ENCODE data around the gene C1orf105.
"Not testable (repeated sequence)": the region's sequence is repeated elsewhere in the genome, so short reads cannot be mapped to it uniquely, and the experiment has no call there.

Gene C1orf105, protein sequence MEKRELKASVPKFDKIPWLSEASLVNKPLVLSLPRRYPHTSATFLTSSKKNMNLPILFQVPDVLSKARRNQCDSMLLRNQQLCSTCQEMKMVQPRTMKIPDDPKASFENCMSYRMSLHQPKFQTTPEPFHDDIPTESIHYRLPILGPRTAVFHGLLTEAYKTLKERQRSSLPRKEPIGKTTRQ

DNA sequence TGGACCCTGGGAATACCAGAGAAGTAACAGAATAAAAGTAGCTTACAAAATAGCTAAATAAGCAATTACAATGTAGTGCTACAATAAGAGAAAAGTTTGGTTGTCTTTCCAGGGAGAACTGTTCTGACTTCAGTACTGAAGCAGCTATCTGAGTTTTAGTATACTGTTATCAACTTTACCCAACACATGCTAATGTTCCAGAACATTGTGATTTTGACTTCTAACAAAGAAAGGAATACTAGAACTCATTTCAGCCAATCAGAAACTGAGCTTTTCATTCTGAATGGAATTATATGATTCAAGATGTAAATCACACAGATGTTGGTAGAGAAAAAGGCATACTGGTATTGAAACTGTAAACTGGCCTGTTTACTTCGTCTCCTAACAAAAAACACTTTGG is at the start of gene C1orf105:
Gene C1orf105 (plus strand): TSS at position 301 of the 400 bp plus-strand sequence. CDS start 201 bp downstream, outside the sequence.
- no peak for DNase-seq (ENCODE audit: low spot score)

DNA sequence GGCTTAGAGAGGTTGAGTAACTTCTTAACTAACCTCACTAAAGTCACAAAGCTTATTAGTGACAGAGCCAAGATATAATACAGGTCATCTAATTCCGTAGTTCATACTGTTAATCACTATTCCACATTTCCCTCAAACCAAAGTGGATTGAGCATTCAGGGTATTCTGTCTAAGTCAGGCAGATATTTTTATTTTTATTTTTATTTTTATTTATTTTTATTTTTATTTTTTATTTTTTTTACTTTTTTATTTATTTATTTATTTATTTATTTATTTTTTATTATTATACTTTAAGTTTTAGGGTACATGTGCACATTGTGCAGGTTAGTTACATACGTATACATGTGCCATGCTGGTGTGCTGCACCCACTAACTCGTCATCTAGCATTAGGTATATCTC is 48.8 kb upstream of the C1orf105 start:
- not testable (repeated sequence) for DNase-seq (ENCODE audit: low spot score)

GRCh38 chr1:172373864-172374263 is 46.6 kb upstream of the C1orf105 start:
- no peak for DNase-seq (ENCODE audit: low spot score)

DNA sequence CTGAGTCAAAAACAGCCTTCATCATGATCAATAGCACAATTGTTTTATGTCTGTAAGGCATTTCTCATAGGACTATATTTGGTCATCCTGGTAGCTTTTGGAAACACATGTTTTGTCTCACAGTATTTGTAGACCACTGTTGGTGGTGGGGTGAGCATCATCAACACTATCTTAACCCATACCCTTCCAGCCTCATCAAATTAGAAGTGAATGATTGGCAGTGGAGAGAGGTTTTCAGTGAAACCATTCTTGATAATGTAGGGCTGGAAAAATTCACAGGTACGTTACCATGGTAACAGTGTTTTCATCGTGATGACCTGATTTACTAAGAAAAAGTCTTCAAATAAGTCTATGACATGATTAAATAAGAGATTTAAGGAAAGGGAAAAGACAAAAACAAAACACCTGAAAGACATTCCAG is 45.3 kb upstream of the C1orf105 start:
- DNase-seq (ENCODE audit: low spot score) = no peak

DNA sequence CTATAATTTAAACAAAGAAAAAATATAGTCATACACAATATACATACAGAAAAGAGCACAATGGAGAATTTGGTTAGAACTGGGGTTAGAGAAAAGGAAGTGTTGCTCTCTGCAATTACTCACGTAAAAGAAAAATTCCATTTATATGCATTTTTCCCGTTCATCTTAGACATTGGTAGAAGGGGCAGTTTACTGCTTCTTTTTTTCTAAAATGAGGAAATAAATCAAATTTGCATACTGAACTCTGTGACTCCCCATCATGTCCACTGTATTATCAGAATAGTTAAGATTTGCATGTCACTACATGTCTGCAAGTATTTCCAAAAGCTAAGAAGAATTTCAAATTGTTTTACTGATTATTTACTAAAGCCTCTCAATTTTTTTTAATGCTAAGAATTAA is 44.1 kb upstream of the C1orf105 start:
- no peak for DNase-seq (ENCODE audit: low spot score)

- no peak for DNase-seq (ENCODE audit: low spot score)
Measured at GRCh38 chr1:172377565-172377964, 42.9 kb upstream of the C1orf105 start.

GRCh38 chr1:172378109-172378760 is 42.2 kb upstream of the C1orf105 start:
- DNase-seq (ENCODE audit: low spot score) = no peak

GRCh38 chr1:172380441-172381244 is 39.8 kb upstream of the C1orf105 start:
- DNase-seq (ENCODE audit: low spot score) = no peak

GRCh38 chr1:172381946-172382345 is 38.5 kb upstream of the C1orf105 start:
- no peak for DNase-seq (ENCODE audit: low spot score)

DNA sequence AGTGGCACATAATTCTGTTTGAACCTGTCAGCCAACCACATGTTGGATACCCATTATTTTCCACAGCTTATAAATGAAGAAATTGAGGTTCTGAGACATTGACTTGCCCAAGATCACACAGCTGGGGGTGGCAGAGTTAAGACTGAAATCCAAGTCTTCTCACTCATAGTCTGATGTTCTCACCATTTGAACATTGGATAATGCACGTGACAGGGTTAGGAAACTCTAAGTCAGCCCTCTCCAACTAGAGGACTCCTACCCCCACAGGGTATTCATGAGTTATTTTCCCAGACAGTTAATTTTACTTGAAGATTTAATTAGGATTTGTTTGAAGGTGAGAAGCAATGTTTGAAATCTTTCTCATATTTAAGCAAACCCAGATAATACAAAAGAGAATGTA is 38.1 kb upstream of the C1orf105 start:
- no peak for DNase-seq (ENCODE audit: low spot score)

GRCh38 chr1:172382990-172383389 is 37.5 kb upstream of the C1orf105 start:
- DNase-seq (ENCODE audit: low spot score) = no peak

GRCh38 chr1:172383536-172383935 is 36.9 kb upstream of the C1orf105 start:
- DNase-seq (ENCODE audit: low spot score) = peak; percentile 47

DNA sequence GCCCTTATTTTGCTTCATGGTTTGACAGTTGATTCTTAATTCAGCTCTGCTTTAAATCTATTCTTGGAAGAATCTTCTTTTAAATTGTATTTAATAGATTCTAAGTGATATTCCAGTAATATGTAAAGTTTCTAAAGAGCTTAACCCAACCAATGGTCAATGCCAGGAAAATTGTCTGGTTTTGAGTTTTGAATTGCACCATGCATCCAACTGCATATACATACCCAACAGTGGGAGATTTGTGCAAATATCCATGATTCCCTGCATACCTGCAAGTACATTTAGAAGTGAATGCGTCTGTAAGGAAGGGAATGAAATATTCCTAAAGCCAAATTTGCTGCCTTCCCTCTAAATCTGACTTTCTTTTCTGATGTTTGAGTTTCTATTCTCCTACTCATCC is 35.8 kb upstream of the C1orf105 start:
- DNase-seq (ENCODE audit: low spot score) = no peak

- DNase-seq (ENCODE audit: low spot score) = no peak
Measured at GRCh38 chr1:172386046-172386445, 34.4 kb upstream of the C1orf105 start.

- no peak for DNase-seq (ENCODE audit: low spot score)
Measured at GRCh38 chr1:172388490-172388889, 32.0 kb upstream of the C1orf105 start.

- no peak for DNase-seq (ENCODE audit: low spot score)
Measured at GRCh38 chr1:172390301-172390682, 30.2 kb upstream of the C1orf105 start.

DNA sequence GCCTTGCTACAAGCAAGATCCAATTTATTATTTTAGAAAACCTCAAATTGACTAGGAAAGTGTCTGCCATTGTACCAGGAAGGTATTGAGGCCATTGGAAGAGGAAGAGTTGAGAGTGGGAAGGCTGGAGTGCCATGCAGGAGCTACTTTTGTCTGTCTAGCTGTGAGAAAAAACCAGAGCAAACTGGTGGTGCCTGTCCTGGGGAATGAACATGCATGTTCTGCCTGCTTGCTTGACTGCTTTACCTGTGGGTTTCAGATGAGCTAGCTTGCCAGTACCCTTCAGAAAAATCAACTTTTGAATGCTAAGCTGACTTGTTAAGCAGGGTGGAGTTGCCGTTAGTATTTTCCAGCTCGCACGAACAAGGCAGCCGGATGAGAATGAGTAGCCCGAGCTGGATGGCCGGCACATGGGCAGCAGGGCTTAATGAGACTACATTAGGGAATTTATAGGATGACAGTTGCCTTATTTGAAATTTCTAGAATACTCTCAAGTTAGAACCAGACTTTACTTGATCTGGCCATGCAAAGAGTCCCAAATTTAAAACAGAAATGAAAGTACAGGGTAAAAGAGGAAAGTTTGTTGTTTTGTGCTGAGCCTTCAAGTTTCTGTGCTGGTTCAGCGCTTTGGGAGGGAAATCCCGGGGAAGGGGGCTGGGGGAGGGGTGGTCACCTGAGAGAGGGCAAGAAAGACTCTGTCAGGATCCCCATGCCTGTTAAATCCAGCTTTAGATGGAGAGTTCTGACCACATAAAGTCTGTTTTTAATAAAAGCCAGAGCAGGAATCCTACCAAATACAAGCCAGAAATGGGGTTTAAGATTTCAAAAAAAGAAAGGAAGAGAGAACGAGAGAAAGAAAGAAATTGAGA is 29.6 kb upstream of the C1orf105 start:
- DNase-seq (ENCODE audit: low spot score) = peak; percentile 23

DNA sequence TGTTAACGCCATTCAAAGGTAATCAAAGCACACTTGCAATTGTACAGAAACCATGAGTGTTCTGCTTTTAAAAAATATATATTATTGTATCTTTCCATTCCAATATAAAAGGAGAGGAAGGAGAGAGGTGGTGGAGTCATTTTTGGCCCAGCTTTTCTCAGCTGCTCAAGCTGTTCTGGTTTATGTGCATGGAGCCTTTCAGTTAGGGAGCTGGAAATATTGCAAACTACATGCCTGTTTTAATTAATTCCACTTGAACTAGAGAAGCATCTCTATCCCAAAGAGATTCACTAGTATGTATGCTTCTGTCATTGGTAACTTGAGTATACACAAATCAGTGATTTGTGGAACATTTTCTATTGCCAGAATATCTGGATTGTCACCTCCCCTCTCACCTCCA is 28.5 kb upstream of the C1orf105 start:
- no peak for DNase-seq (ENCODE audit: low spot score)

DNA sequence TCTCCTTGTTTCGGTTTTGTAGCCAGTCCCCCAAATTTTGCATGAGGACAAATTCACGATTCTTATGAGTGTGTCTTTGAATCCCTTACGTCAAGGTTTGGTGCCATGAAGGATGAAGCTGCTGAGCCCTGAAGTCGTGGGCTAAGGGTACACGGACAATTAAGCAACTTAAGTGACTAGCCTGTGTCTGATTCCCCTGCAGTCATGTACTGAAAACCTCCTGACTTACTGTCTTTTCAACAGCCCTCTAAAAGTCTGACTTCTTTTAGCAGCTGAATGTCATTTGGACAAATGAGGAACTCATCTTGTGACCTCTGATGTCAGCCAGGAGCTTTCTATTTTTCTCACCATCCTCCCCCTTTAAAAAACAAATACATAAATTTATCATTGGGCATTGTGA is 27.1 kb upstream of the C1orf105 start:
- DNase-seq (ENCODE audit: low spot score) = no peak

DNA sequence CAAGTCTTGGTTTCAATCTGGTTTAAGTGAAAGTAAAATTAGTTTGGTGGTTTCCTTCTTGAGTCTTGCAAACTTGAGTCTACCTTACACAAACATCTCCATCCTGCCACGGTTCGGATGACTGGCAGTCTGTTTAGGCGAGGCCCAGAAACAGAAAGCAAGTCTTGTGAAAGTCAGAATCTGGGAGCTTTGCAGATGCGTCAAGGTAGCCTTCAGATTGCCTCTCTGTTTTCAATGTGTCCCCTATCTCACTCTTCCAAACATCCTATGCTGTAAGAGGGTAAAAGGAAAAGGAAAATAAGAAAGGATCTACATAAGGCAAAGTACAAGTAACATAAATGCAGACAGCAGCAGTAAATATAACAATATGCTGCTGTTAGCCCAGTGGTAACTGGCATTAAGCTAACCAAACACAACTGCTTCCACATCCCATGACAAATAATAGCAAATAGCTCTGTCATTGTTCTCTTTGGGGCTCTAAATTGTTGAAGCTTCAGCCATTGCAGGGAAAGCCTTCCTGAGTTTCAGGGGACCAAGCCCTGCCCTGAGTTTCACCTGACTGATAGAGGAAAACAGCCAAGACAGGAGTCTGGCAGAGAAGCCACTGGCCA is 26.2 kb upstream of the C1orf105 start:
- no peak for DNase-seq (ENCODE audit: low spot score)

DNA sequence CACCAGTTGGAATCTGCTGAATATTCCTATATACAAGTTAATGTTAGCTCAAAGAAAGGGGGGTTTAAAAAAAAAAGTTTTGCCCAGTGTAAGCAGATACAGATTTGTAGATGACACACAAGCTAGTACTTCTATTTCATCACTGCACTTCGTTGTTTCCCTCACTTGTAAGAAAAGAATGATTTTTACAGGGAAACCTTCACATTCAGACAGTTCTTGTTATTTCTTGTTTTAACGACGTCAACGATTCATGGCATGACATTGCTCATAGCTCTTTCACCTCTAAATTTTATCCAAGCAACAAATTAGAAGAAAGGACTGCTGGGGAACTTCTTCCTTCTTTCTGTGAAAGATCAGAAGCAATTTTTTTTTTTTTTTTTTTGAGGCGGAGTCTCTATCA is 25.7 kb upstream of the C1orf105 start:
- DNase-seq (ENCODE audit: low spot score) = no peak

- DNase-seq (ENCODE audit: low spot score) = no peak
Measured at GRCh38 chr1:172395576-172395975, 24.9 kb upstream of the C1orf105 start.

Measured in hepatic stellate cell (primary cell).